NCI-H2029 treated with DMSO at 0.1 percent for 48 hours (cell line): ENCODE measurements around the gene DENND2A.
"Not testable (repeated sequence)": the region's sequence is repeated elsewhere in the genome, so short reads cannot be mapped to it uniquely, and the experiment has no call there.

Experiments used
- DNase-seq: peaks from one replicate; lab custom pipeline; 2025; lab: John Stamatoyannopoulos, UW

Gene DENND2A

GRCh38 chr7:140640727-140641523 is at the start of gene DENND2A:
Gene DENND2A, minus strand, starts transcription at chr7:140640813. Its CDS starts 38,416 bp downstream, at chr7:140602397.
- no peak for DNase-seq

- no peak for DNase-seq
These were observed 48.9 kb upstream of the DENND2A start for GRCh38 chr7:140689199-140690152.

- DNase-seq, result no peak
These were observed 47.7 kb upstream of the DENND2A start for GRCh38 chr7:140688341-140688740.

GRCh38 chr7:140686921-140687320 is 46.3 kb upstream of the DENND2A start:
- no peak for DNase-seq

GRCh38 chr7:140685407-140686087 is 44.9 kb upstream of the DENND2A start:
- DNase-seq, result no peak

GRCh38 chr7:140684066-140684950 is 43.7 kb upstream of the DENND2A start:
- no peak for DNase-seq

- no peak for DNase-seq
These were observed 43.0 kb upstream of the DENND2A start for GRCh38 chr7:140683657-140684056.

- no peak for DNase-seq
These were observed 41.2 kb upstream of the DENND2A start for GRCh38 chr7:140681766-140682165.

- no peak for DNase-seq
These were observed 40.3 kb upstream of the DENND2A start for GRCh38 chr7:140680886-140681285.

- DNase-seq, result no peak
These were observed 38.6 kb upstream of the DENND2A start for GRCh38 chr7:140679186-140679585.

GRCh38 chr7:140678816-140679130 is 38.2 kb upstream of the DENND2A start:
- no peak for DNase-seq

GRCh38 chr7:140678081-140678815 is 37.6 kb upstream of the DENND2A start:
- no peak for DNase-seq

- DNase-seq, result no peak
These were observed 36.9 kb upstream of the DENND2A start for GRCh38 chr7:140677496-140677895.

GRCh38 chr7:140676956-140677355 is 36.3 kb upstream of the DENND2A start:
- not testable (repeated sequence) for DNase-seq

GRCh38 chr7:140676306-140676705 is 35.7 kb upstream of the DENND2A start:
- DNase-seq, result no peak

GRCh38 chr7:140675726-140676125 is 35.1 kb upstream of the DENND2A start:
- no peak for DNase-seq

GRCh38 chr7:140674899-140675701 is 34.5 kb upstream of the DENND2A start:
- no peak for DNase-seq

- DNase-seq, result peak; percentile 76
These were observed 33.8 kb upstream of the DENND2A start for GRCh38 chr7:140674356-140674800.

- no peak for DNase-seq
These were observed 33.2 kb upstream of the DENND2A start for GRCh38 chr7:140673774-140674155.
